Measurements from ENCODE around the gene ACOXL. TPM values are rescaled to one million over a fixed set of nuclear protein-coding genes. Genes with fewer than 3 reads are reported as not detected.

Gene ACOXL
- total RNA-seq, 1 donor from 2014 or later: not detected

DNA sequence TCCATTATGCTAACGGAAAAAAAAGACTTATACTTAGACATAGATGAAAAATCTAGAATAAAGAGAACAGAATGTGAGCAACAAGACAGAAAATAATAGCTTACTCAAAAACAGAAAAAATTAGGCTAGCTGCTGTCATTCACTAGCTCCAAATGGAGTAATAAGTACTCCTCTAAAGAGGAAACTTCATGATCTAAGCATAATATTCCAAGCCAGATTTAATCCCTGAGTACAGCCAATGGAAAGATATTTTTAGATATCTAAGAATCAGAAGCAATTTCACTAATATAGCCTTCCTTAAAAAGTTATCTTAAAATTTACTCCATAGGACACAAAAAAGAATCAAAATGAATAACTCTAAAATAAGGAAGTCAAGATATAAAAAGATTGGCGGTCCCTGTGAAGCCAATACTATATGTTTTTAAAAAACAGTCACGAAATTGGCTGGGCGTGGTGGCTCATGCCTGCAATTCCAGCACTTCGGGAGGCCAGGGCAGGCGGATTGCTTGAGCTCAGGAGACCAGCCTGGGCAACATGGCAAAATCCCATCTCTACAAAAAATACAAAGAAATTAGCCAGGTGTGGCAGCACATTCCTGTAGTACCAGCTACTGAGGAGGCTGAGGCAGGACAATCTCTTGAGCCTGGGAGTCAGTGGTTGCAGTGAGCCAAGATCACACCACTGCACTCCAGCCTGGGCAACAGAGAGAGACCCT is 265.1 kb downstream of the ACOXL start:
- H3K4me1 ChIP-seq (ENCODE audit: control insufficient read depth in 3 of 3, insufficient read depth in 3 of 3, low read length in 3 of 3): peaks cover 0 to 5% (median 0%) of the 10 kb centered on the region in 3 donors
- H3K4me3 ChIP-seq (ENCODE audit: low read length in 3 of 3): no peak overlapping the region
- H3K36me3 ChIP-seq (ENCODE audit: control insufficient read depth in 3 of 3, insufficient read depth in 3 of 3, low read length in 3 of 3): no peaks in the 10 kb centered on the region
- H3K9me3 ChIP-seq (ENCODE audit: control insufficient read depth in 3 of 3, low read length in 3 of 3): peaks cover 0 to 3% (median 0%) of the 10 kb centered on the region in 3 donors
- no peak overlapping the region for H3K27ac ChIP-seq (ENCODE audit: low read depth, low read length)
- no peak overlapping the region for H3K9ac ChIP-seq (ENCODE audit: low read depth in 1 of 3, low read length in 3 of 3)
- no peaks in the 10 kb centered on the region for H3K27me3 ChIP-seq (ENCODE audit: control insufficient read depth in 3 of 3, insufficient read depth in 3 of 3, low read length in 3 of 3)

DNA sequence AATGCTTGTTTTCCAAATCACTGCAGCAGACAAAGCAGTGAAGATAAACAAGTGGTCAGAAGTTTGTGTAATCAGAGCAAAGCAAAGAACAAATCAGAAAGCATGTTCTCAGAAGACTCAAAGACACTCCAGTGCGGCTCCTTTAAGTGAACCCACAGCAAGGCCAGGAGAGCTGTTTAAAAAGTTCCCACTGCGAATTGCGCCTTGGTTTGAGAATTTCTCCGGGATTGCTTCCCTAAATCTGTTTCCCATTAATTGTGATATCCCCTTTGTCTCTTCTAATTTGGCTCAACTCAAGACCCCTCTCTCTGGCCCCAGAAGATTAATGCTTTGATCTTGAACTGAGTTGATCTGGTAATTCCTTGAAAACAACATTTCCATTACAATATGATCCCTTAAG is 265.9 kb downstream of the ACOXL start:
- Histone ChIP-seq H3K4me3 (ENCODE audit: low read length in 3 of 3) (no peak overlapping the region), H3K4me1 (ENCODE audit: control insufficient read depth in 3 of 3, insufficient read depth in 3 of 3, low read length in 3 of 3) (peaks cover 0 to 3% (median 0%) of the 10 kb centered on the region in 3 donors), H3K27me3 (ENCODE audit: control insufficient read depth in 3 of 3, insufficient read depth in 3 of 3, low read length in 3 of 3) (no peaks in the 10 kb centered on the region), H3K9ac (ENCODE audit: low read depth in 1 of 3, low read length in 3 of 3) (no peak overlapping the region), H3K36me3 (ENCODE audit: control insufficient read depth in 3 of 3, insufficient read depth in 3 of 3, low read length in 3 of 3) (no peaks in the 10 kb centered on the region), H3K27ac (ENCODE audit: low read depth, low read length) (no peak overlapping the region), H3K9me3 (ENCODE audit: control insufficient read depth in 3 of 3, low read length in 3 of 3) (peaks cover 0 to 3% (median 0%) of the 10 kb centered on the region in 3 donors)

DNA sequence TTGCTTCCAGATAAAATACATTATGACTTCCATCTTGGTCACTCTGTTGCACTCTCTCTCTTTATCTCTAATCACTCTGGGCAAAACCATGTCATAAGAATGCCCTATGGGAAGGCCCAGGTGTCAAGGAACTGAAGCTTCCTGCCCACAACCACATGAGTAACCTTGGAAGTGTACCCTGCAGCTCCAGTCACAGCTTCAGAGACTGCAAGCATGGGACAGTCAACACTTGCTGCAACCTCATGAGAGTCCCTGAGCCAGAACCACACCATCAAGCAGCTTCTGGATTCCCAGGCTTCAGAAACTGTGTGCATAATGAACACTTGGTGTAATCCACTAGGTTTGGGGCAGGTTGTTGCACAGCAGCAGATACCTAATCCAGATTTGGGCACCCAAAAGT is 267.3 kb downstream of the ACOXL start:
- Histone ChIP-seq H3K4me1 (ENCODE audit: control insufficient read depth in 3 of 3, insufficient read depth in 3 of 3, low read length in 3 of 3) (no peaks in the 10 kb centered on the region), H3K4me3 (ENCODE audit: low read length in 3 of 3) (no peak overlapping the region), H3K9ac (ENCODE audit: low read depth in 1 of 3, low read length in 3 of 3) (no peak overlapping the region), H3K27ac (ENCODE audit: low read depth, low read length) (no peak overlapping the region), H3K27me3 (ENCODE audit: control insufficient read depth in 3 of 3, insufficient read depth in 3 of 3, low read length in 3 of 3) (no peaks in the 10 kb centered on the region), H3K36me3 (ENCODE audit: control insufficient read depth in 3 of 3, insufficient read depth in 3 of 3, low read length in 3 of 3) (no peaks in the 10 kb centered on the region), H3K9me3 (ENCODE audit: control insufficient read depth in 3 of 3, low read length in 3 of 3) (peaks cover 0 to 3% (median 0%) of the 10 kb centered on the region in 3 donors)

DNA sequence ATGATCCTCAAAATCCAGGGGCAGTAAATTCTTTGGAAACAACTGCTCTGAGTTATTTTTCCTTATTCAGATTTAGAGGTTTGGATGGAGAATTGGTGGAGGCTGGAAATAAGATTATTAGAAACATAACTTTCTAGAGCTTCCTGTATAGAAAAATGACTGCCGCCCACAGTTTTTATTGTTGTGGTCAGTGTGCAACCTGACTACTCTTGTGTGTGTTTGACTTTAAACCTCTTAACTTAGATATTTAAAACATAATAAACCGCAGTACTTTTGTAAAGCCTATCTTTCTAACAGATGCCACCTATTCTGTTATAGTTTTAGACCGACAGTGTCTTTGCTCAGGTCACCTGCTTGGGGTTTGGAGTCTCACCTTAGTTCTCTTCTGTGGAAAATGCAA is 272.9 kb downstream of the ACOXL start:
- no peaks in the 10 kb centered on the region for H3K4me1 ChIP-seq (ENCODE audit: control insufficient read depth in 3 of 3, insufficient read depth in 3 of 3, low read length in 3 of 3)
- H3K9ac ChIP-seq (ENCODE audit: low read depth in 1 of 3, low read length in 3 of 3): no peak overlapping the region
- H3K4me3 ChIP-seq (ENCODE audit: low read length in 3 of 3): no peak overlapping the region
- no peaks in the 10 kb centered on the region for H3K27me3 ChIP-seq (ENCODE audit: control insufficient read depth in 3 of 3, insufficient read depth in 3 of 3, low read length in 3 of 3)
- H3K9me3 ChIP-seq (ENCODE audit: control insufficient read depth in 3 of 3, low read length in 3 of 3): no peaks in the 10 kb centered on the region
- no peaks in the 10 kb centered on the region for H3K36me3 ChIP-seq (ENCODE audit: control insufficient read depth in 3 of 3, insufficient read depth in 3 of 3, low read length in 3 of 3)
- H3K27ac ChIP-seq (ENCODE audit: low read depth, low read length): no peak overlapping the region

DNA sequence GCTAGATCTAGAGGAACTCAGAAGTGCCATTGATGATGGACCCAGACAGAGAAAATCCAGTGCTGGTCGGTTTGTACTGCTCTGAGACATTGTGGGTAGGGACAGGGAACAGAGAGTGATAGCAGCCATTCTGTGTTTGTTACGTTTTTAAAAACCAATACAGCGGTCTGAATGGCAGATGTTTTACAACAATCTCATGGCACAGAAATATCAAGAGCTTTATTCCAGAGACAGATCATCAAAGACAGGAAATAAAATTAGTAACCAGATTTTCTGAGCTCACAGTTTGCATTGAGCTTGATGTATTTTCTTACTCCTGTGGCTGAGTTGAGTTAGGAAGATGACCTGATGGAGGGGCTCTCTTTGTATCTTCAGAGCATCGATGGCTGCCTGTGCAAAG is 273.4 kb downstream of the ACOXL start:
- Histone ChIP-seq H3K4me3 (ENCODE audit: low read length in 3 of 3) (no peak overlapping the region), H3K27ac (ENCODE audit: low read depth, low read length) (no peak overlapping the region), H3K9me3 (ENCODE audit: control insufficient read depth in 3 of 3, low read length in 3 of 3) (no peaks in the 10 kb centered on the region), H3K4me1 (ENCODE audit: control insufficient read depth in 3 of 3, insufficient read depth in 3 of 3, low read length in 3 of 3) (no peaks in the 10 kb centered on the region), H3K36me3 (ENCODE audit: control insufficient read depth in 3 of 3, insufficient read depth in 3 of 3, low read length in 3 of 3) (no peaks in the 10 kb centered on the region), H3K27me3 (ENCODE audit: control insufficient read depth in 3 of 3, insufficient read depth in 3 of 3, low read length in 3 of 3) (no peaks in the 10 kb centered on the region), H3K9ac (ENCODE audit: low read depth in 1 of 3, low read length in 3 of 3) (no peak overlapping the region)

DNA sequence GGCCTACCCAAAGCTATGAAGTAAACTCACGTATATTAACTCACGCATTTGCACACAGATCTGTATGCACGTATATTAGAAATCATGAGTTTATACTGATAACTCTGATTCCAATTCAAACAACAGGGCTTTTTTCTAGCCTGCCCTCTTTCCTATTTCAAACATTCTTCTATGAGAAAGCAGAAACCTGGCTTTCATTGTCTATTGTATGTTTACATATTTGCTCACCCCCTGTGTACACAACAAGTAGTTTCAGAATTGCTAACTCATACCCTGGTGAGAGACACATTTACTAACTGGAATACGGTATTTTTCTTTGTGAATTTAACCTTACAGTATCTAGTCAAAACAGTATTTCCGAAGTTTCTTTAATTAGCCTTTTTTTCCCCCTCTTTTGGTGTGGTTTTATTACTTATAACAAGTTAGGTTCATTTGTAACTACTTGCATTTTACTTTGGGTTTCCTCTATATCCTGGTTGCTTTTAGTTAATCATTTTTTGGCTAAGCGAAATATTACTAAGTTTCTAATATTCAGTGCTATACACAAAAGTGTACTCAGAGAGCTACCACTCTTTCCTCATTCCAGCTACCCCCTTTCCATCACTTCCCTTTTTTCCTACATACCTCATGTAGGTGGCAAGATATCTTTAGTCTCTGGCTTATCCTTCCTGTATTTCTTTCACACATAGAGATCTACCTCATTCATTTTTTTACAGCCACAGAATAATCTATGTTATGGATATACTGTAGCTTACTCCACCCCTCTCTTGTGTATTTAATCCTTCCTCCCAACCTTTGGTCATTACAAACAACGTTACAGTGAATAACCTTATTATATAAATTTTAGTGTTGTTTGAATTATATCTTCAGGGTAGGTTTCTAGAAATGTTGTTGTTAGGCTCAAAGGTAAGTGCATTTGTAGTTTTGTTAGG is 275.6 kb downstream of the ACOXL start:
- H3K4me3 ChIP-seq (ENCODE audit: low read length in 3 of 3): no peak overlapping the region
- peaks cover 0 to 5% (median 0%) of the 10 kb centered on the region in 3 donors for H3K9me3 ChIP-seq (ENCODE audit: control insufficient read depth in 3 of 3, low read length in 3 of 3)
- H3K27ac ChIP-seq (ENCODE audit: low read depth, low read length): no peak overlapping the region
- H3K36me3 ChIP-seq (ENCODE audit: control insufficient read depth in 3 of 3, insufficient read depth in 3 of 3, low read length in 3 of 3): no peaks in the 10 kb centered on the region
- no peaks in the 10 kb centered on the region for H3K27me3 ChIP-seq (ENCODE audit: control insufficient read depth in 3 of 3, insufficient read depth in 3 of 3, low read length in 3 of 3)
- no peak overlapping the region for H3K9ac ChIP-seq (ENCODE audit: low read depth in 1 of 3, low read length in 3 of 3)
- no peaks in the 10 kb centered on the region for H3K4me1 ChIP-seq (ENCODE audit: control insufficient read depth in 3 of 3, insufficient read depth in 3 of 3, low read length in 3 of 3)

DNA sequence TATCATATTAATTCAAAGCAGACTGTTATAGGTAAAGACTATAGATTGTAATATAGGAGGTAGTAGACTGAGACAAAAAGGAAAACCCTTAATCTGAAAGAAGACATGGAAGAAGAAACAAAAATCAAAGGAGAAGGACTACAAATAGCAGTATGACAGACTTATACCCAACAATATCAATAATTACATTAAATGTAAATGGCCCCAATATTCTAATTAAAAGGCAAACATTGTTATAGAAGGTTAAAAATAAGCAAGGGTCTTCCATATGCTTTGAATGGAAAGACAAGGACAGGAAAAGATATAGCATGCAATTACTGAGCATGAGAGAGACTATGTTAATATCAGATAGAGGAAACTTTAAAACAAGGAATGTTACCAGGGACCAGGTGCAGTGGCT is 278.8 kb downstream of the ACOXL start:
- peaks cover 0 to 9% (median 0%) of the 10 kb centered on the region in 3 donors for H3K9me3 ChIP-seq (ENCODE audit: control insufficient read depth in 3 of 3, low read length in 3 of 3)
- H3K27ac ChIP-seq (ENCODE audit: low read depth, low read length): no peak overlapping the region
- no peaks in the 10 kb centered on the region for H3K4me1 ChIP-seq (ENCODE audit: control insufficient read depth in 3 of 3, insufficient read depth in 3 of 3, low read length in 3 of 3)
- no peaks in the 10 kb centered on the region for H3K36me3 ChIP-seq (ENCODE audit: control insufficient read depth in 3 of 3, insufficient read depth in 3 of 3, low read length in 3 of 3)
- H3K27me3 ChIP-seq (ENCODE audit: control insufficient read depth in 3 of 3, insufficient read depth in 3 of 3, low read length in 3 of 3): no peaks in the 10 kb centered on the region
- H3K4me3 ChIP-seq (ENCODE audit: low read length in 3 of 3): no peak overlapping the region
- no peak overlapping the region for H3K9ac ChIP-seq (ENCODE audit: low read depth in 1 of 3, low read length in 3 of 3)

DNA sequence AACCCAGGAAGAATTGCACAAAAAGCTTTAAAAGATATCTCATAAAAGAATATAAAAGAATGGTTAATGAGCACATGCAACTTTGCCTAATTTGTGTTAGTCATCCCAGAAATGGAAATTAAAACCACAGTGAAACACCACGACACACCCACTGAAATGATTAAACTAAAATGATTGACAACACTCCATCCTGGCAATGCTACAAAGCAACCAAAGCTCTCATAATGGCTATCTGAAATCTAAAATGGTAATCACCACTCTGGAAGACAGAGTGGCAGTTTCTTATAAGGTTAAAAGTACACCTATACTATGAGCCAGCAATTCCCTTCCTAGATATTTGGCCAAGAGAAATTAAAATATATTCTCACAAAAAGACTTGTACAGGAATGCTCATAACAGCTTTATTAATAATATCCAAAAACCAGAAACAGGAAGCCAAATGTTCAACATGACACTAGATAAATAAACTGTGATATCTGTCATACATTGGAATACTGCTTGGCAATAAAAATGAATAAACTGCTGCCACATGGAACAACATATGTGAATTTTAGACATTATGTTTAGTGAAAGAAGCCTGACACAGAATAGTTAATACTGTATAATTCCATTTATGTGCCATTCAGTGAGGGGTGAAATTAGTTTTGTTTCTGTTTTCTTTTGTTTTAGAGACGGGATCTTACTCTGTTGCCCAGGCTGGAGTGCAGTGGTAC is 283.1 kb downstream of the ACOXL start:
- no peaks in the 10 kb centered on the region for H3K36me3 ChIP-seq (ENCODE audit: control insufficient read depth in 3 of 3, insufficient read depth in 3 of 3, low read length in 3 of 3)
- peaks cover 0 to 9% (median 0%) of the 10 kb centered on the region in 3 donors for H3K9me3 ChIP-seq (ENCODE audit: control insufficient read depth in 3 of 3, low read length in 3 of 3)
- no peak overlapping the region for H3K4me3 ChIP-seq (ENCODE audit: low read length in 3 of 3)
- no peaks in the 10 kb centered on the region for H3K27me3 ChIP-seq (ENCODE audit: control insufficient read depth in 3 of 3, insufficient read depth in 3 of 3, low read length in 3 of 3)
- H3K4me1 ChIP-seq (ENCODE audit: control insufficient read depth in 3 of 3, insufficient read depth in 3 of 3, low read length in 3 of 3): peaks cover 0 to 10% (median 6%) of the 10 kb centered on the region in 3 donors
- no peak overlapping the region for H3K9ac ChIP-seq (ENCODE audit: low read depth in 1 of 3, low read length in 3 of 3)
- H3K27ac ChIP-seq (ENCODE audit: low read depth, low read length): no peak overlapping the region

DNA sequence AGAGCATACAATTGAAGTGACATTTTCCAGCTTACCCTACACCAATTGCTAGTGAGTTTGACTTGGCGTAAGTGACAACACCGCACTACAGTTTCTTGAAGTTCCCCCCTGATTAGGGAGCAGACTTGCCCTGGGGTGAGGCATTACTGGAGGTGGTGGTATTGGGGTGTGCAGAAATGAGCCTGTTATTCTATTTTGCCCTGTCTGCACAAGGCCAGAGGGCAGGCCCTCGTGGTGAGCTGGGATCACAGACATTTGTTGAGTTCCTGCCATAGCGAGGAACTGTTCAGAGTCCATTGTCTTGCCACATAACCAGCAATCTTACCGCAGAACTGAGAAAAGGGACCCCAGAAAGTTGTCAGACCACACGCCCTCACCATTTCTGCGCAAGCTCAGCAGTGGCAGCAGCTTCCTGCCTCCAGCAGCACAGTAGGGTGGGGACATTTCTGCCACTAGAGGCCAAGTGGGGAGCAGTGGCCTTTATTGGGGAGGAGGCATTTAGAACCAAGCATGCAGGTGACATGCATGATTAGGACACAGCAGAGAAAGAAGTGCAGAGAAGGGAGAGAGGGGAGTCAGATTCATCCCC is 284.8 kb downstream of the ACOXL start:
- H3K4me1 ChIP-seq (ENCODE audit: control insufficient read depth in 3 of 3, insufficient read depth in 3 of 3, low read length in 3 of 3): peaks cover 0 to 10% (median 6%) of the 10 kb centered on the region in 3 donors
- no peak overlapping the region for H3K9ac ChIP-seq (ENCODE audit: low read depth in 1 of 3, low read length in 3 of 3)
- no peak overlapping the region for H3K4me3 ChIP-seq (ENCODE audit: low read length in 3 of 3)
- no peaks in the 10 kb centered on the region for H3K27me3 ChIP-seq (ENCODE audit: control insufficient read depth in 3 of 3, insufficient read depth in 3 of 3, low read length in 3 of 3)
- H3K36me3 ChIP-seq (ENCODE audit: control insufficient read depth in 3 of 3, insufficient read depth in 3 of 3, low read length in 3 of 3): no peaks in the 10 kb centered on the region
- no peak overlapping the region for H3K27ac ChIP-seq (ENCODE audit: low read depth, low read length)
- peaks cover 0 to 9% (median 0%) of the 10 kb centered on the region in 3 donors for H3K9me3 ChIP-seq (ENCODE audit: control insufficient read depth in 3 of 3, low read length in 3 of 3)
